Ectodermal cell (in vitro differentiated cells): Measurements from ENCODE around the gene ETV3.

Experiments
- H3K27ac ChIP-seq: 2 replicates; pipeline ENCODE4 v1.7.0; 2013; ENCODE audit warnings: mild to moderate bottlenecking, low read depth, low read length; ENCODE audit not compliant: insufficient read depth, poor library complexity, severe bottlenecking
- H3K27me3 ChIP-seq: 2 replicates; pipeline ENCODE4 v1.7.0; 2013; ENCODE audit warnings: mild to moderate bottlenecking, low read length; ENCODE audit not compliant: insufficient read depth, control insufficient read depth, poor library complexity, severe bottlenecking
- H3K36me3 ChIP-seq: one replicate; pipeline ENCODE4 v1.7.0; 2013; ENCODE audit warnings: low read length; ENCODE audit not compliant: control insufficient read depth, insufficient read depth
- H3K4me1 ChIP-seq: one replicate; pipeline ENCODE4 v1.7.0; 2013; ENCODE audit warnings: low read length; ENCODE audit not compliant: control insufficient read depth, insufficient read depth
- H3K4me3 ChIP-seq: 2 replicates; pipeline ENCODE4 v1.7.0; 2013; ENCODE audit warnings: low read depth, low read length, control low read depth; ENCODE audit not compliant: insufficient read depth
- H3K9me3 ChIP-seq: 2 replicates; pipeline ENCODE4 v1.7.0; 2013; ENCODE audit warnings: mild to moderate bottlenecking, low read length, moderate library complexity; ENCODE audit not compliant: control insufficient read depth
- WGBS, 2 experiments: methylation state at CpG; one replicate each; pipeline ENCODE4 v1.1.7; 2013; ENCODE audit warnings: missing lambda C conversion rate in 2 of 2; 5-methylcytosine and 5-hydroxymethylcytosine counted together

The ETV3 gene

GRCh38 chr1:157085421-157085820 lies 52.8 kb downstream of the ETV3 start:
- Histone ChIP-seq H3K4me1 (peaks cover 1% of the 10 kb centered on the region), H3K27ac (no peak overlapping the region)
- WGBS, 2 experiments: 95 to 98% methylated on average over 5 of the region's 5 CpGs

GRCh38 chr1:157084720-157085119 lies 53.5 kb downstream of the ETV3 start:
- H3K36me3 ChIP-seq: no peaks in the 10 kb centered on the region
- H3K4me1 ChIP-seq: no peaks in the 10 kb centered on the region
- 93 to 94% methylated on average over 5 of the region's 5 CpGs for WGBS, 2 experiments
- no peak overlapping the region for H3K4me3 ChIP-seq
- no peaks in the 10 kb centered on the region for H3K9me3 ChIP-seq
- H3K27me3 ChIP-seq: no peaks in the 10 kb centered on the region
- H3K27ac ChIP-seq: no peak overlapping the region

More at GRCh38 chr1:157085421-157085820, 52.8 kb downstream of the ETV3 start:
- Histone ChIP-seq H3K27me3 (no peaks in the 10 kb centered on the region), H3K9me3 (no peaks in the 10 kb centered on the region), H3K4me3 (no peak overlapping the region), H3K36me3 (no peaks in the 10 kb centered on the region)

GRCh38 chr1:157081707-157082106 lies 56.5 kb downstream of the ETV3 start:
- 53 to 70% methylated on average over 3 to 5 of the region's 5 CpGs for WGBS, 2 experiments
- H3K27me3 ChIP-seq: no peaks in the 10 kb centered on the region
- H3K36me3 ChIP-seq: no peaks in the 10 kb centered on the region
- H3K9me3 ChIP-seq: no peaks in the 10 kb centered on the region
- H3K4me1 ChIP-seq: no peaks in the 10 kb centered on the region
- no peak overlapping the region for H3K27ac ChIP-seq
- H3K4me3 ChIP-seq: no peak overlapping the region

GRCh38 chr1:157080714-157081113 lies 57.5 kb downstream of the ETV3 start:
- no peaks in the 10 kb centered on the region for H3K27me3 ChIP-seq
- H3K27ac ChIP-seq: no peak overlapping the region
- no peak overlapping the region for H3K4me3 ChIP-seq
- H3K9me3 ChIP-seq: no peaks in the 10 kb centered on the region
- H3K4me1 ChIP-seq: no peaks in the 10 kb centered on the region
- no peaks in the 10 kb centered on the region for H3K36me3 ChIP-seq
- WGBS, 2 experiments: 93 to 94% methylated on average over 10 of the region's 10 CpGs

GRCh38 chr1:157077394-157077793 lies 60.8 kb downstream of the ETV3 start:
- Histone ChIP-seq H3K27me3 (no peaks in the 10 kb centered on the region), H3K27ac (no peak overlapping the region)
- 94 to 98% methylated on average over 1 of the region's 1 CpG for WGBS, 2 experiments

GRCh38 chr1:157073944-157074685 lies 64.1 kb downstream of the ETV3 start:
- no peaks in the 10 kb centered on the region for H3K36me3 ChIP-seq
- H3K4me1 ChIP-seq: no peaks in the 10 kb centered on the region
- WGBS, 2 experiments: 54 to 55% methylated on average over 35 of the region's 35 CpGs
- H3K27me3 ChIP-seq: no peaks in the 10 kb centered on the region
- H3K4me3 ChIP-seq: no peak overlapping the region
- H3K27ac ChIP-seq: no peak overlapping the region
- no peaks in the 10 kb centered on the region for H3K9me3 ChIP-seq

More at GRCh38 chr1:157077394-157077793, 60.8 kb downstream of the ETV3 start:
- no peaks in the 10 kb centered on the region for H3K36me3 ChIP-seq
- no peaks in the 10 kb centered on the region for H3K4me1 ChIP-seq
- H3K4me3 ChIP-seq: no peak overlapping the region
- no peaks in the 10 kb centered on the region for H3K9me3 ChIP-seq
